C4-2B (cell line): Measurements from ENCODE around the gene GOLGA6L2.

Source experiments
- ZFX ChIP-seq: fragments of 450-650 bp; IDR thresholded peaks from 2 replicates; pipeline ENCODE4 v1.6.1; 2017
- TF ChIP-seq, protein P1 (sequence below): fragments of 450-650 bp; conservative IDR thresholded peaks from 2 replicates; pipeline ENCODE4 v1.5.1; 2017; ENCODE audit warnings: mild to moderate bottlenecking

GRCh38 chr15:23420806-23421575, 26.1 kb downstream of the GOLGA6L2 start:
- no peak for TF ChIP-seq ZFX
- TF ChIP-seq, protein P1, sequence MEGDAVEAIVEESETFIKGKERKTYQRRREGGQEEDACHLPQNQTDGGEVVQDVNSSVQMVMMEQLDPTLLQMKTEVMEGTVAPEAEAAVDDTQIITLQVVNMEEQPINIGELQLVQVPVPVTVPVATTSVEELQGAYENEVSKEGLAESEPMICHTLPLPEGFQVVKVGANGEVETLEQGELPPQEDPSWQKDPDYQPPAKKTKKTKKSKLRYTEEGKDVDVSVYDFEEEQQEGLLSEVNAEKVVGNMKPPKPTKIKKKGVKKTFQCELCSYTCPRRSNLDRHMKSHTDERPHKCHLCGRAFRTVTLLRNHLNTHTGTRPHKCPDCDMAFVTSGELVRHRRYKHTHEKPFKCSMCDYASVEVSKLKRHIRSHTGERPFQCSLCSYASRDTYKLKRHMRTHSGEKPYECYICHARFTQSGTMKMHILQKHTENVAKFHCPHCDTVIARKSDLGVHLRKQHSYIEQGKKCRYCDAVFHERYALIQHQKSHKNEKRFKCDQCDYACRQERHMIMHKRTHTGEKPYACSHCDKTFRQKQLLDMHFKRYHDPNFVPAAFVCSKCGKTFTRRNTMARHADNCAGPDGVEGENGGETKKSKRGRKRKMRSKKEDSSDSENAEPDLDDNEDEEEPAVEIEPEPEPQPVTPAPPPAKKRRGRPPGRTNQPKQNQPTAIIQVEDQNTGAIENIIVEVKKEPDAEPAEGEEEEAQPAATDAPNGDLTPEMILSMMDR: no peak
